LNCaP clone FGC (cell line): Measurements from ENCODE around the gene EIF3F.
A peak's percentile ranks its signal among the peaks of the same experiment; 100 is the strongest.
"Not testable (repeated sequence)": the region's sequence is repeated elsewhere in the genome, so short reads cannot be mapped to it uniquely, and the experiment has no call there.

Source experiments
- DNase-seq: peaks from one replicate; pipeline ENCODE4 v3.0.0-alpha.2; 2011; ENCODE audit warnings: low read depth
- H3K4me3 ChIP-seq: 2 replicates; pipeline ENCODE4 v1.5.1; 2011; ENCODE audit warnings: mild to moderate bottlenecking, low read depth, low read length, control low read depth
- TF ChIP-seq, protein P1 (sequence below): IDR thresholded peaks from 2 replicates; pipeline ENCODE4 v1.5.1; 2012; ENCODE audit warnings: mild to moderate bottlenecking; ENCODE audit not compliant: control insufficient read depth, insufficient read depth; ENCODE audit errors: extremely low read depth

The EIF3F gene

DNA sequence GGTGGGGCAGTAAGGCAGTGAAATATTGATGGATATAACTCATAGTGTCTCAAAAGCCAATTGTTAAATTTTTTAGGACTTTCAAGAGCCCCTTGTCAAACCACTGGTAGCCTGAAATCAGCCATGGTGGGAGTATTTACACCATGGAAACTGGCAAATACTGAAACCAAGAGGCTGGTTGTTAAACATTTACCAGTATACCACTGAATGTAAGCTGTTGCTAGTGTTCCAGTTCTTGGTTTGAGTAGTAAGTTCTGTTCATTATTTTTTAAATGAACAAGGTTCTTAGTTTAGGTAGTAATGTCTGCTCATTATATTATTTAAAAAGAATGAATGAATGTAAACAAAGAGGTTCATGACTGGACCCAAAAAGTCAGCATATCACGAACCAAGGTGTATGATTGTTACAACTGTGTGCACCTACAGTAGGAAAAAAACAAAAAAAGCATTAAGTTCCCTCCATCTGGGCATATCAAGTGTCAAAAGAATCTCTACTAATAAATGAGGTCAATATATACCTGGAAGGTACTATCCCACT, 4.5 kb upstream of the EIF3F start:
- H3K4me3 ChIP-seq = no peak overlapping the region
- no peak for DNase-seq
- TF ChIP-seq, protein P1, sequence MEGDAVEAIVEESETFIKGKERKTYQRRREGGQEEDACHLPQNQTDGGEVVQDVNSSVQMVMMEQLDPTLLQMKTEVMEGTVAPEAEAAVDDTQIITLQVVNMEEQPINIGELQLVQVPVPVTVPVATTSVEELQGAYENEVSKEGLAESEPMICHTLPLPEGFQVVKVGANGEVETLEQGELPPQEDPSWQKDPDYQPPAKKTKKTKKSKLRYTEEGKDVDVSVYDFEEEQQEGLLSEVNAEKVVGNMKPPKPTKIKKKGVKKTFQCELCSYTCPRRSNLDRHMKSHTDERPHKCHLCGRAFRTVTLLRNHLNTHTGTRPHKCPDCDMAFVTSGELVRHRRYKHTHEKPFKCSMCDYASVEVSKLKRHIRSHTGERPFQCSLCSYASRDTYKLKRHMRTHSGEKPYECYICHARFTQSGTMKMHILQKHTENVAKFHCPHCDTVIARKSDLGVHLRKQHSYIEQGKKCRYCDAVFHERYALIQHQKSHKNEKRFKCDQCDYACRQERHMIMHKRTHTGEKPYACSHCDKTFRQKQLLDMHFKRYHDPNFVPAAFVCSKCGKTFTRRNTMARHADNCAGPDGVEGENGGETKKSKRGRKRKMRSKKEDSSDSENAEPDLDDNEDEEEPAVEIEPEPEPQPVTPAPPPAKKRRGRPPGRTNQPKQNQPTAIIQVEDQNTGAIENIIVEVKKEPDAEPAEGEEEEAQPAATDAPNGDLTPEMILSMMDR = no peak

- DNase-seq = no peak
- TF ChIP-seq, protein P1 = no peak
Observed at GRCh38 chr11:7983832-7984590, 3.1 kb upstream of the EIF3F start.

GRCh38 chr11:7987560-7987883, 385 bp downstream of the EIF3F start:
- peak overlapping the region; percentile 62 for H3K4me3 ChIP-seq
- DNase-seq = not testable (repeated sequence)

More at GRCh38 chr11:7983832-7984590, 3.1 kb upstream of the EIF3F start:
- no peak overlapping the region for H3K4me3 ChIP-seq

DNA sequence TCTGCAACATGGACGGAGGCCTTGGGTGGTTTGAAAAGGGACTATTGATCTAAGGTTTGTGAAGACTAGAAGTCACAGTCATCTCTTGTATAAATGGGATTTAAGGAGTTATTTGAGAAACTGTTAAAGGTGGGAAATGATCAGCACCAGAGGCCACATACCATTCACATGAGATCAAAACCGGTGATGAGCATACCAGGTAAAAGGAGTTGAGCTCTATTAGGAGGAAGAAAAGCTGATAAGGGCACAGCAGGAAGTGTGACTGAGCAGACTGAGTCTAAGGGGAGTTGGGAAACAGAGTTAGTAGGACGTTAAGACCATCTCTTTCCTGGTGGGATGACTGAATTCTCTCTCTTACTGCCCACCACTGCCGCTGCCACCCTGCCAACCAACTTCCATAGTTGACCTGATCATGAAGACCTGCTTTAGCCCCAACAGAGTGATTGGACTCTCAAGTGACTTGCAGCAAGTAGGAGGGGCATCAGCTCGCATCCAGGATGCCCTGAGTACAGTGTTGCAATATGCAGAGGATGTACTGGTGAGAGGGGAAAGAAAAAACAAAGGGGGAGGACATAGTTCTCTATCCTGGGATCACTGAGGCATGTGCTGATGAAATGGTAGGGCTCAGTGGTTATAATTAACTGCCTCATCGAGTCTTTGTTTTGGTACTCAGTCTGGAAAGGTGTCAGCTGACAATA, 7.6 kb downstream of the EIF3F start:
- H3K4me3 ChIP-seq = no peak overlapping the region
- TF ChIP-seq, protein P1 = no peak
- DNase-seq = no peak

DNA sequence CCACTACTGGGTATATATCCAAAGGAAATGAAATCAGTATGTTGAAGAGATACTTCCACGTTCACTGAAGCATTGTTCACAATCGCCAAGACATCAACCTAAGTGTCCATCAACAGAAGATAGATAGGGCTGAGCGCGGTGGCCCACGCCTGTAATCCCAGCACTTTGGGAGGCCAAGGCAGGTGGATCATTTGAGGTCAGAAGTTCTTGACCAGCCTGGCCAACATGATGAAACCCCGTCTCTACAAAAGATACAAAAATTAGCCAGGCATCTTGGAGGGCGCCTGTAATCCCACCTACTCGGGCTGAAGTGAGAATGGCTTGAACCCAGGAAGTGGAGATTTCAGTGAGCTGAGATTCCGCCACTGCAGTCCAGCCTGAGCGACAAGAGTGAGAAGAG, 12.7 kb downstream of the EIF3F start:
- no peak overlapping the region for H3K4me3 ChIP-seq
- TF ChIP-seq, protein P1 = no peak
- DNase-seq = no peak

GRCh38 chr11:8000390-8000789, 13.3 kb downstream of the EIF3F start:
- TF ChIP-seq, protein P1 = no peak
- no peak for DNase-seq
- H3K4me3 ChIP-seq = no peak overlapping the region

GRCh38 chr11:8002676-8003075, 15.5 kb downstream of the EIF3F start:
- DNase-seq = no peak
- H3K4me3 ChIP-seq = no peak overlapping the region
- TF ChIP-seq, protein P1 = no peak
